ENCODE data around the gene ACAP3. TPM values are rescaled to one million over a fixed set of nuclear protein-coding genes. Genes with fewer than 3 reads are reported as not detected.
"Not testable (repeated sequence)": the region's sequence is repeated elsewhere in the genome, so short reads cannot be mapped to it uniquely, and the experiment has no call there.

The ACAP3 gene
- total RNA-seq, 4 donors from 2014 or later, result 78.1 to 156 (median 110) TPM

GRCh38 chr1:1318131-1318652 is 10.5 kb upstream of the ACAP3 start:
- Histone ChIP-seq H3K27me3 (no peaks in the 10 kb centered on the region), H3K36me3 (peaks cover 0 to 58% (median 0%) of the 10 kb centered on the region in 3 donors), H3K27ac (peak overlapping the region in 2 of 4 donors; percentile 35 to 69), H3K9me3 (no peaks in the 10 kb centered on the region), H3K4me3 (no peak overlapping the region), H3K4me1 (peaks cover 0 to 28% (median 10%) of the 10 kb centered on the region in 4 donors)
- peak; percentile 32 to 85 (median 69) for DNase-seq
- TF ChIP-seq POLR2A (IDR thresholded peaks at IDR 0.05), result no peak
- no peak for TF ChIP-seq CTCF (IDR thresholded peaks at IDR 0.05)

- Histone ChIP-seq H3K27ac (peak overlapping the region in 2 of 4 donors; percentile 35 to 69), H3K4me3 (no peak overlapping the region), H3K4me1 (peaks cover 0 to 21% (median 5%) of the 10 kb centered on the region in 4 donors), H3K36me3 (peaks cover 0 to 66% (median 0%) of the 10 kb centered on the region in 3 donors), H3K9me3 (no peaks in the 10 kb centered on the region), H3K27me3 (no peaks in the 10 kb centered on the region)
- TF ChIP-seq POLR2A (IDR thresholded peaks at IDR 0.05), result no peak
- TF ChIP-seq CTCF (IDR thresholded peaks at IDR 0.05), result no peak
- no peak for DNase-seq
Measured at GRCh38 chr1:1317420-1317819, 9.7 kb upstream of the ACAP3 start.

GRCh38 chr1:1316199-1316598 is 8.5 kb upstream of the ACAP3 start:
- peaks cover 0 to 78% (median 0%) of the 10 kb centered on the region in 3 donors for H3K36me3 ChIP-seq
- H3K27ac ChIP-seq, DNase-seq, H3K9me3 ChIP-seq, H3K27me3 ChIP-seq, H3K4me3 ChIP-seq: not testable (repeated sequence)
- peaks cover 0 to 13% (median under 1%) of the 10 kb centered on the region in 4 donors for H3K4me1 ChIP-seq

- no peak for TF ChIP-seq POLR2A (IDR thresholded peaks at IDR 0.05)
- peaks cover 0 to 81% (median 0%) of the 10 kb centered on the region in 3 donors for H3K36me3 ChIP-seq
- peaks cover 0 to 9% (median 0%) of the 10 kb centered on the region in 4 donors for H3K4me1 ChIP-seq
- H3K27ac ChIP-seq, result no peak overlapping the region
- H3K9me3 ChIP-seq, result no peaks in the 10 kb centered on the region
- H3K4me3 ChIP-seq, result no peak overlapping the region
- no peaks in the 10 kb centered on the region for H3K27me3 ChIP-seq
- DNase-seq, result no peak
Measured at GRCh38 chr1:1315435-1315954, 7.8 kb upstream of the ACAP3 start.

GRCh38 chr1:1314678-1315335 is 7.1 kb upstream of the ACAP3 start:
- H3K27me3 ChIP-seq, result no peaks in the 10 kb centered on the region
- peaks cover 0 to 80% (median 0%) of the 10 kb centered on the region in 3 donors for H3K36me3 ChIP-seq
- no peak overlapping the region for H3K27ac ChIP-seq
- peaks cover 0 to 15% (median under 1%) of the 10 kb centered on the region in 4 donors for H3K4me1 ChIP-seq
- no peaks in the 10 kb centered on the region for H3K9me3 ChIP-seq
- no peak overlapping the region for H3K4me3 ChIP-seq
- DNase-seq, result no peak
- no peak for TF ChIP-seq CTCF (IDR thresholded peaks at IDR 0.05)
- no peak for TF ChIP-seq POLR2A (IDR thresholded peaks at IDR 0.05)

GRCh38 chr1:1314237-1314586 is 6.5 kb upstream of the ACAP3 start:
- Histone ChIP-seq H3K4me1 (peaks cover 0 to 21% (median 5%) of the 10 kb centered on the region in 4 donors), H3K4me3 (no peak overlapping the region), H3K9me3 (no peaks in the 10 kb centered on the region), H3K27me3 (no peaks in the 10 kb centered on the region), H3K36me3 (peaks cover 0 to 74% (median 0%) of the 10 kb centered on the region in 3 donors), H3K27ac (no peak overlapping the region)
- DNase-seq, result no peak
- TF ChIP-seq POLR2A (IDR thresholded peaks at IDR 0.05), result no peak
- TF ChIP-seq CTCF (IDR thresholded peaks at IDR 0.05), result no peak

Data from Peyer's patch (tissue), 4 donors.